Measurements from ENCODE around the gene HRC. TPM values are rescaled to one million over a fixed set of nuclear protein-coding genes. Genes with fewer than 3 reads are reported as not detected.

HRC gene
- total RNA-seq, 2 donors from 2014 or later = 0.57 to 3.9 TPM

GRCh38 chr19:49190781-49191180, 35.6 kb upstream of the HRC start:
- Mint-ChIP-seq H3K9me3 (no peaks in the 10 kb centered on the region), H3K27ac (no peak overlapping the region), H3K27me3 (ENCODE audit: insufficient read depth) (peaks cover 10% of the 10 kb centered on the region), H3K4me1 (peaks cover 4% of the 10 kb centered on the region), H3K4me3 (no peak overlapping the region), H3K36me3 (ENCODE audit: low read depth) (peaks cover 48% of the 10 kb centered on the region)
- Histone ChIP-seq H3K36me3 (ENCODE audit: control insufficient read depth, insufficient read depth, low read length) (peaks cover 28% of the 10 kb centered on the region), H3K27ac (ENCODE audit: low read depth, low read length) (no peak overlapping the region), H3K4me3 (ENCODE audit: low read length) (no peak overlapping the region), H3K4me1 (ENCODE audit: control insufficient read depth, insufficient read depth, low read length) (no peaks in the 10 kb centered on the region), H3K9ac (ENCODE audit: extremely low read depth, low read length, poor library complexity, severe bottlenecking) (no peak overlapping the region), H3K9me3 (ENCODE audit: control insufficient read depth, low read length) (peaks cover 8% of the 10 kb centered on the region), H3K27me3 (ENCODE audit: control insufficient read depth, insufficient read depth, low read length, poor library complexity, severe bottlenecking) (no peaks in the 10 kb centered on the region)
- 94 to 100% methylated on average over 2 to 3 of the region's 3 CpGs for WGBS, 2 experiments (ENCODE audit: insufficient coverage in 1 of 2, insufficient read length in 1 of 2)
- no peak for TF ChIP-seq CTCF (conservative IDR thresholded peaks at IDR 0.05)
- no peak for DNase-seq

- TF ChIP-seq CTCF (conservative IDR thresholded peaks at IDR 0.05) = no peak
- peaks cover 52% of the 10 kb centered on the region for H3K36me3 Mint-ChIP-seq (ENCODE audit: low read depth)
- H3K27me3 Mint-ChIP-seq (ENCODE audit: insufficient read depth) = peaks cover 10% of the 10 kb centered on the region
- no peak for DNase-seq
- WGBS, 2 experiments (ENCODE audit: insufficient coverage in 1 of 2, insufficient read length in 1 of 2) = 95 to 96% methylated on average over 5 of the region's 5 CpGs
- no peak overlapping the region for H3K4me3 ChIP-seq (ENCODE audit: low read length)
- H3K4me1 ChIP-seq (ENCODE audit: control insufficient read depth, insufficient read depth, low read length) = no peaks in the 10 kb centered on the region
- H3K27me3 ChIP-seq (ENCODE audit: control insufficient read depth, insufficient read depth, low read length, poor library complexity, severe bottlenecking) = no peaks in the 10 kb centered on the region
- no peak overlapping the region for H3K27ac Mint-ChIP-seq
- H3K4me1 Mint-ChIP-seq = peaks cover 4% of the 10 kb centered on the region
- H3K9me3 ChIP-seq (ENCODE audit: control insufficient read depth, low read length) = peaks cover 8% of the 10 kb centered on the region
- H3K9ac ChIP-seq (ENCODE audit: extremely low read depth, low read length, poor library complexity, severe bottlenecking) = no peak overlapping the region
- H3K9me3 Mint-ChIP-seq = peaks cover 2% of the 10 kb centered on the region
- no peak overlapping the region for H3K4me3 Mint-ChIP-seq
- H3K27ac ChIP-seq (ENCODE audit: low read depth, low read length) = no peak overlapping the region
- peaks cover 35% of the 10 kb centered on the region for H3K36me3 ChIP-seq (ENCODE audit: control insufficient read depth, insufficient read depth, low read length)
These were observed 34.1 kb upstream of the HRC start for GRCh38 chr19:49189259-49189658.

GRCh38 chr19:49188626-49189200, 33.5 kb upstream of the HRC start:
- Histone ChIP-seq H3K9ac (ENCODE audit: extremely low read depth, low read length, poor library complexity, severe bottlenecking) (no peak overlapping the region), H3K9me3 (ENCODE audit: control insufficient read depth, low read length) (peaks cover 8% of the 10 kb centered on the region), H3K4me1 (ENCODE audit: control insufficient read depth, insufficient read depth, low read length) (no peaks in the 10 kb centered on the region), H3K36me3 (ENCODE audit: control insufficient read depth, insufficient read depth, low read length) (peaks cover 38% of the 10 kb centered on the region), H3K27me3 (ENCODE audit: control insufficient read depth, insufficient read depth, low read length, poor library complexity, severe bottlenecking) (no peaks in the 10 kb centered on the region), H3K27ac (ENCODE audit: low read depth, low read length) (no peak overlapping the region), H3K4me3 (ENCODE audit: low read length) (no peak overlapping the region)
- peaks cover 4% of the 10 kb centered on the region for H3K4me1 Mint-ChIP-seq
- TF ChIP-seq CTCF (conservative IDR thresholded peaks at IDR 0.05) = peak; percentile 63
- peaks cover 56% of the 10 kb centered on the region for H3K36me3 Mint-ChIP-seq (ENCODE audit: low read depth)
- no peak overlapping the region for H3K4me3 Mint-ChIP-seq
- no peak overlapping the region for H3K27ac Mint-ChIP-seq
- 94 to 96% methylated on average over 18 to 21 of the region's 21 CpGs for WGBS, 2 experiments (ENCODE audit: insufficient coverage in 1 of 2, insufficient read length in 1 of 2)
- H3K27me3 Mint-ChIP-seq (ENCODE audit: insufficient read depth) = peaks cover 5% of the 10 kb centered on the region
- peak; percentile 64 for DNase-seq
- H3K9me3 Mint-ChIP-seq = peaks cover 5% of the 10 kb centered on the region
